Activated CD4-positive, alpha-beta T cell treated with anti-CD3 and anti-CD28 coated beads for 24 hours (primary cell): ENCODE measurements around the gene ANK3.

Experiments
- DNase-seq, 2 donors: peaks; one replicate each; pipeline ENCODE4 v3.0.0-alpha.2; 2020; ENCODE audit warnings: low read depth in 2 of 2

ANK3 gene

GRCh38 chr10:59977486-59977885, 412.2 kb downstream of the ANK3 start:
- no peak for DNase-seq

GRCh38 chr10:59976909-59977308, 412.8 kb downstream of the ANK3 start:
- no peak for DNase-seq
